Measurements from ENCODE around the gene CUL7.

- TF ChIP-seq CTCF (conservative IDR thresholded peaks at IDR 0.05 in 1 of 2, IDR thresholded peaks at IDR 0.05 in 1 of 2; ENCODE audit: low read depth in 1 of 2, low read length in 2 of 2) (no peak), EZH2 (IDR thresholded peaks at IDR 0.05; ENCODE audit: low read length, missing control alignments) (no peak)
Observed at GRCh38 chr6:43097098-43097489, 43.4 kb upstream of the CUL7 start.
